ENCODE data around the gene MOSPD2. TPM values are rescaled to one million over a fixed set of nuclear protein-coding genes. Genes with fewer than 3 reads are reported as not detected.

MOSPD2 gene
- total RNA-seq, 1 donor from 2014 or later: 17.4 TPM

- Histone ChIP-seq H3K27ac (no peak overlapping the region), H3K36me3 (no peaks in the 10 kb centered on the region), H3K9me3 (no peaks in the 10 kb centered on the region), H3K27me3 (no peaks in the 10 kb centered on the region), H3K4me1 (no peaks in the 10 kb centered on the region), H3K4me3 (no peak overlapping the region)
- no peak for DNase-seq (ENCODE audit: extremely low spot score in 2 of 2)
- intact Hi-C loops (cut with DNase I): no loop called here
- TF ChIP-seq CTCF (IDR thresholded peaks at IDR 0.05): no peak
- TF ChIP-seq POLR2A (IDR thresholded peaks at IDR 0.05): no peak
- no peak for TF ChIP-seq POLR2AphosphoS5 (IDR thresholded peaks at IDR 0.05; ENCODE audit: insufficient read depth in 1 of 2, low read depth in 1 of 2)
Observed at GRCh38 chrX:14927401-14927800, 54.2 kb downstream of the MOSPD2 start.

- TF ChIP-seq POLR2AphosphoS5 (IDR thresholded peaks at IDR 0.05; ENCODE audit: insufficient read depth in 1 of 2, low read depth in 1 of 2): no peak
- TF ChIP-seq POLR2A (IDR thresholded peaks at IDR 0.05): no peak
- no peak for TF ChIP-seq CTCF (IDR thresholded peaks at IDR 0.05)
- intact Hi-C loops (cut with DNase I): no loop called here
Observed at GRCh38 chrX:14930663-14931062, 57.4 kb downstream of the MOSPD2 start.

GRCh38 chrX:14932136-14932535 is 58.9 kb downstream of the MOSPD2 start:
- no peaks in the 10 kb centered on the region for H3K4me1 ChIP-seq
- H3K27ac ChIP-seq: no peak overlapping the region
- H3K4me3 ChIP-seq: no peak overlapping the region
- H3K36me3 ChIP-seq: no peaks in the 10 kb centered on the region
- H3K9me3 ChIP-seq: no peaks in the 10 kb centered on the region
- intact Hi-C loops (cut with DNase I): no loop called here
- TF ChIP-seq CTCF (IDR thresholded peaks at IDR 0.05) (no peak), POLR2A (IDR thresholded peaks at IDR 0.05) (no peak), POLR2AphosphoS5 (IDR thresholded peaks at IDR 0.05; ENCODE audit: insufficient read depth in 1 of 2, low read depth in 1 of 2) (no peak)
- H3K27me3 ChIP-seq: no peaks in the 10 kb centered on the region
- DNase-seq (ENCODE audit: extremely low spot score in 2 of 2): no peak

More at GRCh38 chrX:14930663-14931062, 57.4 kb downstream of the MOSPD2 start:
- Histone ChIP-seq H3K36me3 (no peaks in the 10 kb centered on the region), H3K4me1 (no peaks in the 10 kb centered on the region), H3K4me3 (no peak overlapping the region), H3K27ac (no peak overlapping the region), H3K9me3 (no peaks in the 10 kb centered on the region), H3K27me3 (no peaks in the 10 kb centered on the region)
- no peak for DNase-seq (ENCODE audit: extremely low spot score in 2 of 2)

GRCh38 chrX:14934423-14934822 is 61.2 kb downstream of the MOSPD2 start:
- H3K27me3 ChIP-seq: no peaks in the 10 kb centered on the region
- H3K27ac ChIP-seq: no peak overlapping the region
- no peak for DNase-seq (ENCODE audit: extremely low spot score in 2 of 2)
- no peaks in the 10 kb centered on the region for H3K36me3 ChIP-seq
- H3K4me3 ChIP-seq: no peak overlapping the region
- H3K9me3 ChIP-seq: no peaks in the 10 kb centered on the region
- no peaks in the 10 kb centered on the region for H3K4me1 ChIP-seq
- intact Hi-C loops (cut with DNase I): no loop called here
- TF ChIP-seq CTCF (IDR thresholded peaks at IDR 0.05): no peak
- no peak for TF ChIP-seq POLR2A (IDR thresholded peaks at IDR 0.05)
- no peak for TF ChIP-seq POLR2AphosphoS5 (IDR thresholded peaks at IDR 0.05; ENCODE audit: insufficient read depth in 1 of 2, low read depth in 1 of 2)

- H3K27me3 ChIP-seq: no peaks in the 10 kb centered on the region
- TF ChIP-seq CTCF (IDR thresholded peaks at IDR 0.05): no peak
- no peak for TF ChIP-seq POLR2AphosphoS5 (IDR thresholded peaks at IDR 0.05; ENCODE audit: insufficient read depth in 1 of 2, low read depth in 1 of 2)
- no peak for TF ChIP-seq POLR2A (IDR thresholded peaks at IDR 0.05)
- DNase-seq (ENCODE audit: extremely low spot score in 2 of 2): no peak
- no peaks in the 10 kb centered on the region for H3K9me3 ChIP-seq
- H3K36me3 ChIP-seq: no peaks in the 10 kb centered on the region
- no peak overlapping the region for H3K4me3 ChIP-seq
- H3K27ac ChIP-seq: no peak overlapping the region
- intact Hi-C loops (cut with DNase I): no loop called here
- H3K4me1 ChIP-seq: no peaks in the 10 kb centered on the region
Observed at GRCh38 chrX:14936561-14936960, 63.3 kb downstream of the MOSPD2 start.

All from vagina (tissue), 2 donors.